Measurements from ENCODE around the gene MERTK.
"Not testable (repeated sequence)": the region's sequence is repeated elsewhere in the genome, so short reads cannot be mapped to it uniquely, and the experiment has no call there.

The MERTK gene

GRCh38 chr2:112019569-112019982, 121.2 kb downstream of the MERTK start:
- DNase-seq = no peak

- no peak for DNase-seq
Measured at GRCh38 chr2:112020561-112020960, 122.2 kb downstream of the MERTK start.

- no peak for DNase-seq
Measured at GRCh38 chr2:112021290-112021689, 122.9 kb downstream of the MERTK start.

GRCh38 chr2:112021781-112022231, 123.4 kb downstream of the MERTK start:
- no peak for DNase-seq

- DNase-seq = no peak
Measured at GRCh38 chr2:112023707-112024106, 125.3 kb downstream of the MERTK start.

- no peak for DNase-seq
Measured at GRCh38 chr2:112024231-112024630, 125.8 kb downstream of the MERTK start.

GRCh38 chr2:112024896-112025491, 126.6 kb downstream of the MERTK start:
- no peak for DNase-seq

GRCh38 chr2:112026509-112026908, 128.1 kb downstream of the MERTK start:
- DNase-seq = no peak

GRCh38 chr2:112027767-112028166, 129.4 kb downstream of the MERTK start:
- no peak for DNase-seq

- no peak for DNase-seq
Measured at GRCh38 chr2:112029164-112029563, 130.8 kb downstream of the MERTK start.

- no peak for DNase-seq
Measured at GRCh38 chr2:112031473-112032223, 133.2 kb downstream of the MERTK start.

- no peak for DNase-seq
Measured at GRCh38 chr2:112032224-112032586, 133.8 kb downstream of the MERTK start.

- no peak for DNase-seq
Measured at GRCh38 chr2:112032689-112033465, 134.5 kb downstream of the MERTK start.

GRCh38 chr2:112033600-112033999, 135.2 kb downstream of the MERTK start:
- DNase-seq = no peak

- DNase-seq = no peak
Measured at GRCh38 chr2:112034924-112035323, 136.5 kb downstream of the MERTK start.

GRCh38 chr2:112035786-112036185, 137.4 kb downstream of the MERTK start:
- no peak for DNase-seq

- not testable (repeated sequence) for DNase-seq
Measured at GRCh38 chr2:112039556-112039955, 141.1 kb downstream of the MERTK start.

GRCh38 chr2:112040066-112040465, 141.7 kb downstream of the MERTK start:
- not testable (repeated sequence) for DNase-seq

- DNase-seq = not testable (repeated sequence)
Measured at GRCh38 chr2:112041460-112041859, 143.1 kb downstream of the MERTK start.

- DNase-seq = no peak
Measured at GRCh38 chr2:112045446-112046014, 147.1 kb downstream of the MERTK start.

GRCh38 chr2:112046231-112046630, 147.8 kb downstream of the MERTK start:
- no peak for DNase-seq

GRCh38 chr2:112047537-112048235, 149.3 kb downstream of the MERTK start:
- DNase-seq = no peak

- DNase-seq = no peak
Measured at GRCh38 chr2:112048236-112048592, 149.8 kb downstream of the MERTK start.
